Measurements from ENCODE around the gene ORMDL1.
"Not testable (repeated sequence)": the region's sequence is repeated elsewhere in the genome, so short reads cannot be mapped to it uniquely, and the experiment has no call there.

ORMDL1 gene

DNA sequence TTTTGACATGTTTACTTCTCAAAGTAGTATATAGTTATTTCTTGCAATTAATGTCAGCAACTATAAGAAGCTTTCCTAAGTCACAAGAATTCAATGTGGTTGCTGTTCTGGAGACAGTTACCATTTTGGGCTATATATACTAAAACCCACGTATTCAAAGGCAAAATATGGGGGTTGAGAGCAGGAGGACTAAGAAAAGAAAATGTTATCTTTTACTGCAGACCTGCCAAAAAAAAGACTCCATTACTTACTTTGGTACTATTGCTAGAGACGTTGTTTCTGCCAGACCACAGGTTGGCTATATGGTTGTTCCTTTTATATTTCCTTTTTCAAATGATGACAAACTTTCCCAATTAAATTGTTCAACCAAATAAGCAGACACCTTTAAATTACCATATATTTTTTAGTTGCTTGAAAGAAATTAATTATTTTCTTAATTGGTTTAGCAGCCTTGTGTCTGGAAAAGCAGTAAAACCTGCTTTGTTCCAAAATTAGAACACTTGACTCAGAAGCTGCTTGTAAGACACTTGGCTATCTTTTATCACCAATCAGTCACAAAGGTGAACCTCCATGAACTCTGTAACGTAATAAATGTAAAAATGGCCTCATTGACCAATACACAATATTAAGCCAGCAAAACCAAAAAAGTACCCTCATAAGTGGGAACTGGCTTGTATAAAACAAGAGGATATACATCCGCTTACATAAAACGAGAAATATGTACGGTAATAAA is 13.4 kb downstream of the ORMDL1 start:
- no peak for DNase-seq

GRCh38 chr2:189763908-189764661 is 20.1 kb downstream of the ORMDL1 start:
- DNase-seq, result no peak

- DNase-seq, result peak; percentile 96
These were observed 21.4 kb downstream of the ORMDL1 start, which contains the start of gene OSGEPL1 for GRCh38 chr2:189762551-189763298. Gene OSGEPL1 (minus strand): TSS chr2:189762792. CDS start chr2:189761640, 1,152 bp downstream.

DNA sequence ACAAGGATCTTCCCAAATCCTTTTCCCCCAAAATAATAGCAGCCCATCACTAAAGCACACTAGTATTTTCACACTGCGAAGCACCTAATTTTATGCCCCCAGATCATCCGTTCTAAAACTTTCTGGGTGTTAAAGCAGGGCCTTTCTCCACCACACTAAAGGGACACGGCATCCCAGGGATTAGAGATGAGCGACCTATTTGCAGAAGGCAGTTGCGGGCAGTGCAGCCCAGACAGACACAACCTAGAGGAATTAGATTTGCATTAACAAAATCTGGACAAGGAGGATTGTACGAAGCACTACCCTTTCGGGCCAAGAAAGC is 21.9 kb downstream of the ORMDL1 start:
- no peak for DNase-seq

- DNase-seq, result not testable (repeated sequence)
These were observed 24.0 kb downstream of the ORMDL1 start for GRCh38 chr2:189760154-189760553.

DNA sequence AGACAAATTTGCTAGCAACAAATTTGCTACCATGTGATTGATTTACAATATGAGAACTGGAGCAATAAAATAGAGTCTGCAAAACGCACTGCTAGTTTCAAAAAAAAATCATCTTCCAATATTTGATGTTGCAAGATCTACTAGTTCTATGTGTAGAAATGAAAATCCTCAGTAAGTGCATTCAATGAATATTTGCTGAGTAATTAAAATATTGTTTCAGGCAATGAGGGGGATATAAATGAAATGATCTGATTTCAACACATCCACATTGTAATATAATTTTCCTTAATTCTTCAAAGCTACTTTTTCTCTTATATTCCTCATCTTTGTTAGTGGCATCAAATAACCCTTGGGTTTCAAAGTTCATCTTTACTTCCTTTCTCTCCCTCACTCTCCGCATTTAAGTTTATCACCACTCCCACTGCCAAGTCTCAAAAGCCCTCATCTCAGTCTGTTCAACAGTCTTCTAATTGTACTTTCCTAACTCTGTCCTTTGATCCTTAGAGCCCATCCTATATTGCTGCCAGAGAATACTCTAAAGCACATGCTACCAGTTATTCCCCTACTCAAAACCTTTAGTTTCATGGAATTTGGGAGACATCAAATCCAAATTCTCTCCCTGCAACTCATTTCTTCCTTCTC is 27.7 kb downstream of the ORMDL1 start:
- DNase-seq, result no peak

GRCh38 chr2:189751080-189751658 is 33.0 kb downstream of the ORMDL1 start:
- peak; percentile 47 for DNase-seq

DNA sequence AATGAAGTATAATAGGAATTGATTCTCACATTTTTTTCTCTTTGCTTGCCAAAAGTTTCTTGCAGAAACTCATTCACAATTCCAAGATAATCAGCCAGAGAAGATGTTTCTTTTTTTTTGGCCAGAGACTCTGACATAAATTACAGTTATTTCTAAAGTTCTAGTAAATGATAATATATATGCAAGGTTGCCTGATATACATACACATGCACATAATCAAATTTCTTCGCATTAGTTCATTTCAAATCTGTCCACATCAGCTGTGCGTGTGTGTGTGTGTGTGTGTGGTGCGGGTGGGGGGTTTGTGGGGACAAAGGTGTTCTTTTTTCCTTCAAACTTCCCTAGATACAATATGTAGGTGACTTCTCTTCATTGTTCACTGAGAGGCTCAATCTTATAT is 54.7 kb downstream of the ORMDL1 start:
- no peak for DNase-seq

DNA sequence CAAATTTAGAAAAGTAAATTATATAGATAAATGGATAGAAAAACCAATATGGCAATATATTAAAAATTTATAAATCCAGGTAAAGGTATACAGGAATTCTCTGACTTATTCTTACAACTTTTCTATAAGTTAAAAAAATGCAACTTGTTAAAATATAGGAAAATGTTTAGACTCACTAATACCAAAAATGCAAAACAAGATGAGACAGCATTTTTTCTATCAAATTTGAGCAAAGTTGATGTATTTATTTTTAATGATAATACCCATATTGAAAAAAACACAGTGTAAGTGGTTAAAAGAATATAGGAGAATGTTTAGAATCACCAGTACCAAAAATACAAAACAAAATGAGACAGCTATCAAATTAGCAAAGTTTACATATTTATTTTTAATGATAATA is 57.3 kb downstream of the ORMDL1 start:
- DNase-seq, result no peak

DNA sequence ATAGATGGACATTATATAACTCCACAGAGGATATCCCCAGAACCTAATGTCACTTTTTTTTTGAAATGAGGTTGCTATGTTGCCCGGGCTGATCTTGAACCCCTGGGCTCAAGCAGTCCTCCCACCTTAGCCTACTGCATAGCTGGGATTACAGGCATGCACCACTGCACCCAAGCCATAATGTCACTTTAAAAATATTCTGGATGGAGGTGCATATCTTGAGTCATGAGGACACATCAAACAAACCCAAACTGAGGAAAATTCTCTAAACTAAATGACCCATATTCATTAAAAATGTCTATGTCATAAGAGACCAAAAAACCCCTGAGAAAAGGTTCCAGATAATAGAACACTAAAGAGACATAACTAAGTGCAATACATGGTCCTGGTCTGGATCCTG is 57.9 kb downstream of the ORMDL1 start:
- DNase-seq, result no peak

DNA sequence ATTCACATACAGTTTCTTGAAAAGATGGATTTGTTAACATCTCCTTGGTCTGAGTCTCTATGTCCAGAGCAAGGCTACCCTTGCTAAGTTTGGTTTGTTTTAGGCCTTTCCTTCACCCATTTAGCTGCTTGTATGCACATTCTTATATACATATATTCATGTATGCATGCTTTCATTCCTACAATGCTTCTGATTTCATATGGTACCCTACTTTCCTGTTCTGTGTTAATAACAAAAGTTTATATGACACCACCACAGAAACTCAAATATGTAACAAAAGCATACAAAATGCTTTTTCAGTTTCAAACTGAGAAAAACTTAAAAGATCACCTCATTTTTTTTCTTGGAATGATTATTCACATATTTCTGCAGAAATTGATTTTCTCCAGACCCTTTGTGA is 60.9 kb downstream of the ORMDL1 start:
- peak; percentile 53 for DNase-seq

Data from activated CD4-positive, alpha-beta T cell treated with anti-CD3 and anti-CD28 coated beads, Interleukin-10, Interleukin-2, amounts not matched to agents 100 ng/mL and 50 ng/mL, durations not matched to agents 16 hours and 8 hours (primary cell).